HG03558 (cell line): Measurements from ENCODE around the gene OSBPL10.
"Not testable (repeated sequence)": the region's sequence is repeated elsewhere in the genome, so short reads cannot be mapped to it uniquely, and the experiment has no call there.

Source experiments
- ATAC-seq: cut with Tn5 transposase; IDR thresholded peaks from one replicate; pipeline ENCODE4 v1.9.1; 2021; ENCODE audit warnings: moderate number of reproducible peaks; ENCODE audit not compliant: unreplicated experiment; ENCODE audit errors: extremely low read depth

Gene OSBPL10

DNA sequence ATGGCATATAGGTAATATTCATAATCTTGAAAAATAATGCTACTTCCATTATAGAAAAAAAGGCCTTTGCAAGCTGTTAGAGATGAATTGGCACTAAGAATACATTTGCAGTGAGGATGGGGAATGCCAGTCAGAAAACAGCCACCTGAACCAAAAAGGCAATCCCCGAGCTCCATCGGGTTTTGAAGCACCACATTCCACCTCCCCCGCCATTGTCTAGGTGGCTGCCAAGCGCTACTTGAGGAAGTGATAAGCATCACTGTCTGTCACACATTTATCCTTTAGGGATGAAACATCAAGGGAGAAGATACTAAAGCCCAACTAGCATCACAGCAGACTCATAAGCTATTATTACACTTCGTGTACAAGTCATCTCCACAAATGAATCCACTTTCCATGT, 112.8 kb downstream of the OSBPL10 start:
- no peak for ATAC-seq

DNA sequence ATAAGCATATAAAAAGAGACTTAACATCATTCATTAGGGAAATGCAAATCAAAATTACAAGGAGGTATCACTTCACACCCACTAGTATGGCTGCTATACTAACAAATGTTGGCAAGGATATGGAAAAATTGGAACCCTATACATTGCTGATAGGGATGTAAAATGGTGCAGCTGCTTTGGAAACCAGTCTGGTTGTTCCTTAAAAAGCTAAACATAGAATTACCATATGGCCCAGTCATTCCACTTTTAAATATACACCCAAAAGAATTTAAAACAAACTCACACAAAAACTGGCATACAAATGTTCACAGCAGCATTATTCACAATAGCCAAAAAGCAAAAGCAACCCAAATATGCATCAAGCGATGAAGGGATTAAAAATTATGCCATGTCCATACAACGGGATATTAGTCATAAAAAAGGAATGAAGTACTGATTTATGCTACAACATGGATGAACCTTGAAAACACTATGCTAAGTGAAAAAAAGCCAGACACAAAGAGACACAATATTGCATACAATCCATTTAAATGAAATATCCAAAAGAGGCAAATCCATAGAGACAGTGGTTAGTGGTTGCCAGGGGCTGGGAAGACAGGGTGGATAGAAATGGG, 118.3 kb downstream of the OSBPL10 start:
- ATAC-seq = no peak

DNA sequence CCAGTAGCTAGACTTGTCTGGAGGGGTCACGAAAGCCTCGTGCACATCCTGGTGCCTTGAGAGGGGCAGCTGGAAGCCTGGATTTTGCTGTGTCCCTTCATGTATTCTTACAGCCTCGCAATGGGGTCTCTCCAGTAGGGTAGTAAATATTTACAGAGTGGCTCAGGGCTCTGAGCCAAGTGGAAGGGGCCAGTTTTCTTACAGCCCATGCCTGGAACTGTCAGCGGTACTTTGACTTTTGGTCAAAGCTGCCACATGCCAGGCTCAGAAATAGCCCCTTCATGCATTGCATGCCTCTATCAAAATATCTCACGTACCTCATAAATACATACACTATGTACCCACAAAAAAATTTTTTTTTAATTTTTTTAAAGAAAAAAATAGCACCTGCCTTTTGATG, 119.2 kb downstream of the OSBPL10 start:
- ATAC-seq = no peak

DNA sequence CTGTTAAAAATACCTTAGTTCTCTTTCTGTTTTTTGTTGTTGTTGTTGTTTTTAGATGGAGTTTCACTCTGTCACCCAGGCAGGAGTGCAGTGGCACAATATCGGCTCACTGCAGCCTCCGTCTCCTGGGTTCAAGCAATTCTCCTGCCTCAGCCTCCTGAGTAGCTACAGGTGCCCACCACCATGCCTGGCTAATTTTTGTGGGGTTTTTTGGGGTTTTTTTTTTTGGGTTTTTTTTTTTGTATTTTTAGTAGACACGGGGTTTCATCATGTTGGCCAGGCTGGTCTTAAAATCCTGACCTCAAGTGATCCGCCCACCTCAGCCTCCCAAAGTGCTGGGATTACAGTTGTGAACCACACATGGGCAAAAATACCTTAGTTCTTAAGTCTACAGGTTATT, 120.4 kb downstream of the OSBPL10 start:
- not testable (repeated sequence) for ATAC-seq

DNA sequence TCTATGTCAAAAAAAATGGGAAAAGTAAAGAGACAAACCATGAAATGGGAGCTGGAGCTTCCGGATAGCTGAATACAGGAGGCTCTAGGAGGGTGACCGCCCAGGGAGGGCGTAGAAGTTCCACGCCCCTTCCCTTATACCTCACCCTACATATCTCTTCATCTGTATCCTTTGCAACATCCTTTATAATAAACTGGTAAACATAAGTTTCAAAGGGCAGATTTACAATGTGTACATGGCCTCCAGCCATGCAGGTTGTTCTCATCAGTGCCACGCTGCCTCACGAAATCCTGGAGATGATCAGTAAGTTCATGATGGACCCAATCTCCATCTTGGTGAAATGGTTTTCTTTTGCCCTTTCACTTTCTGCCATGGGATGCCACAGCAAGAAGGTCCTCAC, 121.8 kb downstream of the OSBPL10 start:
- ATAC-seq = no peak

DNA sequence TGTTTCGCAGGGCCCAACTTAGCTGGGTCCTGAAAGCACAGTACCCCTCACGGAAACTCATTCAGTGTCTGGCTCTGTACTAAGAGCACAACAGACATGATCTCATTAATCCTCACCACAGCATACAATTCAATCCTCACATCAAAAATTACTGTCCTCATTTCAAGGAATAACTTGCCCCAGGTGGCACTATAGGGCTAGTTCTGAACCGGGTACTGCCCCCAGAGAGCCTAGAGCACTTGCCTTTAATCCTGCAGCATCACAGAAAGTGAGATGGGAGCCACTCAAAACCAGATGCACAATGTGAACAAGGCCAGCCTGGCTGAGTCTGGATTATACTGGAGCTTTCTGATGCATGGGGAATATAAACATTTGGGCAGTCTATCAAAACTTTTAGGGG, 122.6 kb downstream of the OSBPL10 start:
- ATAC-seq = no peak

DNA sequence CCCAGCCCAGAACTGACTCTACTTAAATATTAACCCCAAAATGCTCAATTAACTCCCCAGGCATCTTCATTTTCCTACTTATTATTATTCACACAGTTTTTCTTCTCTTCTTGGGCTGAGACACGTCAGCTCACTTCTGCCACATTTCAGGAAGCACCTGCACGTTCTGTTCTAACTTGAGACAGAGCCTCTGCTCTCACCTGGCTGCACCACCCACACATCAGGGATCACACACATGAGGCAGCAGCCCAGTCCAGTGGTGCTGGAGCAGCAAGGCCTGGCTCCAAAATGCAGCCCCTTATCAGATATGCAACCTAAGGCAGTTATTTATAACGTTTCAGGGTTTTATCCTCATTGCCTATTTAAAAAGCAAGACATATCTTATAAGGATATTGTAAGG, 127.5 kb downstream of the OSBPL10 start:
- no peak for ATAC-seq

DNA sequence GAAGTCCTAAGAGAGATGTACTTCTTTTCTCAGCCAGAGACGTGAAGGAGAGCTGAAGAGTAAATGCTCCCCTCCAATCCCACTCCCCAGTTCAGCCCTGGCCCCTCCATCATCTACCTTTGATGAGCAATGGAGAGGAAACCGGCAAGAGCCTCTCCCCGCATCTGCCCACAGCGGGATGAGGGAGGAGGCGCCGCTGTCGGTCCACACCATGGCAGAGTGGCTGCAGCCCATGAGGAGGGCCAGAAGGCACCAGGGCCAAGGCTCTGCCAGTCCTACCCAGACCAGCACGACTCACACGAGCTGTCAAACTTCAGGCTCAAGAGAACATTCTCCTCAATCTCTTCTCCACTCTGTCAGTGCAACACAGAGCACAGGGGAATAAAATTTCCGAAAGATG, 129.8 kb downstream of the OSBPL10 start:
- no peak for ATAC-seq

DNA sequence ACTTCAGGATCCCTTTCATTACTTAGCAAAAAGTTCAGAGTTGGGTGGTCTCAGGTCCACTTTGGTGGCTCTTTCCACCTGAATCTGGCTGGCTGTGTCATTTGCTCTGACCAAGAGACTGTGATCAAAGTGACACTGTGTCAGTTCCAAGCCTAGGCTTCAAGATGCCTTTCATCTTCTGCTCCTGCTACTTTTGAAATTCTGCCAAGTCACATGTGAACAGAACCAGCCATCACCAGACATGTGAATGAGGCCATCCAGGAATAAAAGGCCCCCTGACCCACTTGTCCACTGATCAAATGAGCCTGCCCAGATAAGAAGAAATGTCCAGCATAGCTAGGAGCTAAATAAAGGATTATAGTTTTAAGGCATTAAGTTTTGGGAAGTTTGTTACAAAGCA, 132.2 kb downstream of the OSBPL10 start:
- no peak for ATAC-seq

DNA sequence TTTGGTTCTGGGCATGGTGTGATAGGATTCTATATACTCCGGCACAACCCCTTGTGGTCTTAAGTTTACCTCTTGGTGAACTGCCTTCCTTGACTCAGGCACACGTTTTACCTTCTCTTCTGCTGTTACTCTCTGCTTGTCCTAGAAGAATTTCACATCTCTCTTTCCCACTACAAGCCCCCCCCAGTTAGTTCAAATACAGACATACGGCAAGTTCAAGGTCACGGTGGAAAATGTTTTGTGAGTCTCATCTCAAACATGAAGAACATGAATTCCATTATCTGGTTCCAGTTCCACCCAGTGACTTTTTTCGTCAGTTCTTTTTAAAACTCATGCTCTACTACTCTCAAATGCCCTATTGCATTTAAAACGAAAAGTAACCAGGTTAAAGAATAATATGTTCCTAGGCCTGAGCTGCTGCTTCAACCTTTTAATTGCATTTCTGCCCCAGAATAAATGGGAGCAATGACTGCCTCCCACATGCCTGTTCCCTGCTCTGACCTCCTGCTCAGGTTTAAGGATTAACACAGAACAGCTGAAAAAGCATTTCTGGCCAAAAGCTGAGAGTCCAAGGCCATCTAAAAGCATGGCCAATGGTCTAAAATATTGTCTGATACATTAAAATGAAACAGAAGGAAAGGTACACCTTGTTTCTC, 132.8 kb downstream of the OSBPL10 start:
- ATAC-seq = no peak

DNA sequence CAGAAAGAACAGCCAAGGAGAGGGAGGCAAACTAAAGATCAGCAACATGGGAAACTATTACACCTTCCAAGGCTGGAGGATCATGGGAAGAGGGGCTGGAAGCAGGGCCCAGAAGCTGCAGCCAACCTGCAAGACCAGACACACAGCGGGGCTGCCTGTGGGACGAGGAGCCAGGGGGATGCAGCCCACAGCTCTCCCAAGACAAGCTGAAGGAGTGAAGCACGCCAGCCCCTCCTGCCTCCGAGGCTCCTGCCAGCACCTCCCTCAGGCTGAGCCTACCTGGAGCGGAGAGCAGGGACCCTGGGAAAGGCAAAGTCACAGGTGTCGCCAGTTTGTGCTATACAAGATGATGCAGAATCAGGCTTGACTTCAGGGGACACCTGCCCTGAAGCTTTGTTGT, 133.3 kb downstream of the OSBPL10 start:
- ATAC-seq = no peak

DNA sequence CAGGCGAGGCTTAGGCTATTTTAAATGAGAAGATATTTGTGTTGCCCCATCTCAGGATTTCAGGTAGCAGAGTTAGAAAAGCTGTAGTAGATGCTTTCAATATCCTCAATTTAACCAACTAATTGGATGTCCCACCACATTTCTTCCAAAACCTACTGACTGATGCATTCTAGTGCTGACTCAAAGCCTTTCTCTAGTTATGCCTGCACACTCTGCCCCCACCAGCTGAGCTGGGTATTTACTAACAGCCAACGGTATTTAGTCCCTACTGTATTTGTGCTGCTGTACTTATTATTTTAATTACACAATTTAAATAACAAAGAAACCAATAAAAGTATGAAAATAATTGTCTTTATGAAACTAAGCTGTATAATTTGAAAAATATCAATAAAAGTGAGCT, 139.5 kb downstream of the OSBPL10 start:
- no peak for ATAC-seq

DNA sequence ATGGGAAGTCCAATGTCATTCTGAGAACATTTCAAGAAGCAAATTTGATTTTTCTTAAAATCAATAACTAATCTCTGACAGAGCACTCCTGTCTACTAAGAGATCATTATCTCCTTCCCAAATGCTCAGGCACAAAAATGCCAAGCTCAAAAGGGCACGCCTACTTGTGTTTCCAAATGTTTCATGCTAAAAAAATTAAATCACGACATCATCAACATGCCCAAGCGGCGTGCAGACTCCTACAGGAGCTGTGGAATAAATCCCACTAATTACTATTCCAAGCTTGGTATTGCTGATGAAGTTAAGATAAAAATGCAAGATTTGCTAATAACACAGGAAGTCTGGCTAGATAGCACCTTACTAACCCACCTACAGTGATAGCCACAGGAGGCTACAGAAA, 140.8 kb downstream of the OSBPL10 start:
- ATAC-seq = no peak

DNA sequence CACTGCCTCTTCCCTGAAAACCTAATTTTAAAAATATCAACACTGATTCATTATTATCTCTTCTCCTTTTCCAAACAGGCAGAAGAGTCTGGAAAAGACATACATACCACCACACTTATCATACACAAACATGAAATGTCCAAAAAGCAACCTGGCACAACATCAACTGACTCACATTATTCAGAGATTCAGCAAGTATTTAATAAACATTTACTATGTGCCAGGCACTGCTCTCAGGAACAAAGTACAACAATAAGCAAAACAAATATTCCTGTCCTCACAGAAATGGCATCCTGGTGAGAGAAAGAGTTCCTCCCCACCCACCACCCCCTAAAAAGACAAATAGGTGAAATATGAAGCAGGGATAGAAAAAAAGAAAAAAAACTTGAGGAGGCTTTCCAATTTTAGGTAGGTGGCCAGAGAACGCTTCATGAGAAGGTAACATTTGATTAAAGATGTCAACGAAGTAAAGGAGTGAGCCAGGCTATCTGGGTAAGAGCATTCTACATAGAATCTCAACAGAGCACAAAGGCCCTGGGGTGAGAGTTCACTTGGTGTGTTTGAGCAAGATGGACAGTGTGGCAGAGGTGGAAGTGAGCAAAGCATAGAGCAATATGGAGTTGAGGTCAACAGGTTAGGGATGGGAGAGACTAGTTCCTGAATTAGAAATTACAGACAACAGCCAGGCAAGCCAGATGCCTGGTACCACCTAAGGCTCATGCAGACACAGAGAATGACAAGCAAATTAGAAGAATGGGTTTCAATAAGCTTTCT, 141.7 kb downstream of the OSBPL10 start:
- ATAC-seq = no peak

DNA sequence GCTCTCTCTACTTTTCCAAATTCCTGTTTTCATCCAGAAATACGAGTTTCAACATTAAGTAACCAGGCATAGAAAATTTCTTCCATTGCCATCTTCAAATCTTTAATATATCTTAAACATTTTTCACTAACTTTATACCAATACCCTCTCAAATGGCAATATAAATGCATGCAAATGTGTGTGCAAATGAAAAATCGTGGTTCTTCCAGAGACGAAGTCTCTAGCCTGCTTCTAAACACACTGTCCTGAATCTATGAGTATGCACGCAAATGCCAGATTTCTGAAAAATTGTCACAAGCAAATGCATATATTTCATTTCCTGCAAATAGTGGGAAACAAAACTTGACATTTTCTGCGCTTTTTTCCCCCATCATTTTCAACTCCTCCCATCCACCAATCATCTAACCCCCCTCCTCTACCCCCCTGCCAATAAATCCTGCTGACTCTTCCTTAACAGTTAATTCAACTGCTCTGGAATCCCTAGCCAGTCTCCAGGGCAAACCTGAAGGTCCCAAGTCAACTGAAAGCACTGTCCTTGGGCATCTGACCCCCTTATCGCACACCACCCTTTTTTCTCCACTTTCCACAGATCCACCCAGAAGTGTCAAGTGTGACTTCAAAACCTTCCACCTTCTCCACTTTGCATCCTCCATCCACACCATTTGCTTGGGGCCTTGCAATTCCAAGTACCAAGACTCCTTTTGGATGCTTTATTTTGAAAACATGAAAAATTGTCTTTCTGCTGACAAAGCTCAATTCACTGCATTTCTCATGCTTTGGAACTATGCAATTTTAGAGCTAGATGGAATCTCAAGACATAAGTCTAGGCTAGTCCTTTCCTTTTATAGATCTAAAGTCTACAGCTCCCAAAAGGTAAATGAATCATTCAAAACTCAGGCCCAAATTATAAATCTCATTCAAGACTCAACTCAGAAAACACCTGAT, 144.7 kb downstream of the OSBPL10 start:
- no peak for ATAC-seq

DNA sequence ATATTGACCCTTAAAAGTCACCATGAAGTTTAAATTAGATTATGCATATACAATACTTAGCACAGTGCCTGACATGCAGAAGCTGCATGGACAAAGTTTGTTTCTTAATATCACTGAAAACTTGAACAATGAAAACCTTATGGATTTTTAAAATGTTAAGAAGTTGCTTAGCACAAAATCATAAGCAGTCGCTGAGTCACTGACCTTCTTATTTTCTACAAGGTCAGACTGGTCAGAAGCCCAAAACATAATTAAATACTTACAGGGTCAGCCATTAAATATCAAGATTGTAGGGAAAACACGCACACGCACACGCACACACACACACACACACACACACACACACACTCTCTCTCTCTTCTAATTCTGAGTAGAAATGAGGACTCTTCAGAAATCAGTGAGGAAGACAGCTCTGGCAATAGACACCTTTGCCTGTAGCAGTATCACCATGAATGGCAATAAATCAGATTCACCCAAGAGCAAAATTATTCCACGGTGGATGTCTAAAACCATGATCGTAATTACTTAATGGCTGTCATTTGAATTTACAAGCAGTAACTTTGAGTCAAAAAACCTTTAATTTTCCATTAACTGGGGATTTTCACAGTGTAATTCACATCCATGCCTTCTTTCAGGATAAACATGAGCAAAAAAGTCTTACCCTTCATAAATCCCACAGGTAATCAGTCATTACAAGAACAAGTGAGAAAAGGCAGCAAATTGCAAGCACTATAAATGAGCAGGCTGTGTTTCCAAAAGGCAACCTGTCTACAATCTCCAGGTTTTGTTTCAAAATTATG, 147.5 kb downstream of the OSBPL10 start:
- no peak for ATAC-seq

DNA sequence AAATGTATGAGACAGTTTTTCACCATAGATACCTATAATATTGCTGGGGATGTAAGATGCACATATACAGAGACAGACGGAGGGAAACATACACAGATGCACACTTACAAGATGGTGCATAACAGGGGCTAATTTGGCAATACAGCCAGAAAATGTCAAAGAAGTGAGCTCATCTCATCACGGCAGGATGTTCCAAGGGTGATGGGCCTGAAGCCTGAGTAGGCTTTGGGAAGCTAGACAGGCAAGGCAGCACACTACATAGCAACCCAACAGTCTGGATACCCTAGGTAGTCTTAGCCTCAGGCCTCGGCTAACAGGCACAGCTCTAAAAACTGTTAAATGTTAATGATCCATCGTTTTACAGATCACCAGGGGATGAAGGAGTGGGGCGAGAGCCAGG, 148.5 kb downstream of the OSBPL10 start:
- ATAC-seq = no peak

DNA sequence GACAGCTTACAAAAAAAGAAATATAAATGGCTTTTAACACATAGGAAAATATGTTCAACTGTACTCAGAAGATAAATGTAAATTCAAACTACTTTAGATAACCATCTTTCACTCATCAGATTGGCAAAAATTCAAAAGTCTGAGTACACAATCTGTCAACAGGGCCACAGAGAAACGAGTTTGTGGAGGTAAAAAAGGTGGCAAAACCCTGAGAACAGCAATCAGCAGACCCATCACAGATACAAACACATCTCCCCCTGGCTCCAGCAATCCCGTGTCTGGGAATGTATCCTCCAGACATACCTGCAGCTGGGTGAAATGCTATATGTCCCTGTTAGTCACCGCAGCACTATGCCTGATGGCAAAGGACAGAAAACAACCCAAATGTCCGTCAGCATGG, 149.5 kb downstream of the OSBPL10 start:
- no peak for ATAC-seq

DNA sequence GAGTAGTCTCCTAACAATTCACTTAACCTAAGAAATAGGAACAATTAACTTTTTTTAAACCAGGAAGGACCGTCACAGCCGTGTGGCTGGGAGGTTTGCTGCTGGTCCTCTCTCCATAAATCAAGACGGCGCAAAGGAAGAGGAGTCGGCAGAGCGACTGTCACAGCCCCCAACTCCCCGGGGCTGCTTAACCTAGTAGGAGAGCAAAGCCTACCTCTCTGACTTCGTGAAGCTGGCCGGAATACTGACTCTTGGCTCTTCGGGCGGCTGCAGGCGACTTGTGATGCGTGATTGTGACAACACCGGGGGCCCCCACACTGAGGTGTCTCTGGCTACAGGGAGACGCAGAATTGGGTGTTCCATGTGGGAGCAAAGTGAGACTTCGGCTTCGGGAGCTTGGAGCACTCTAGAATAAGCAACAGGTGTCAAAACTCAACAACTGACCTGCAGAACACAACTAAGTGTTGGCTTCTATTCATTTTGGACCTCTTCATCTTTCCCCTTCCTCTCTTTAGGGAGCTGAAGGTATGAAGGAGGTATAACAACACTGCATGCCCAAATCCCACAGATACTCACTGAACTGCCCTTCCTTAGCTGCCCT, 151.1 kb downstream of the OSBPL10 start:
- ATAC-seq = no peak
